HFF-Myc (cell line): ENCODE measurements around the gene MID1.
A peak's percentile ranks its signal among the peaks of the same experiment; 100 is the strongest.

ENCODE experiments used
- DNase-seq: peaks from one replicate; pipeline ENCODE4 v3.0.0-alpha.2; 2011; ENCODE audit warnings: low read depth; ENCODE audit errors: extremely low read depth
- H3K4me3 ChIP-seq: replicated peaks from 2 replicates; pipeline ENCODE4 v1.5.1; 2011; ENCODE audit warnings: low read depth, mild to moderate bottlenecking, control low read depth, low read length
- TF ChIP-seq, protein P1 (sequence below): IDR thresholded peaks from 2 replicates; pipeline ENCODE4 v1.5.1; 2012; ENCODE audit warnings: mild to moderate bottlenecking, low read depth, low read length, control low read depth; ENCODE audit errors: missing control alignments

The MID1 gene

DNA sequence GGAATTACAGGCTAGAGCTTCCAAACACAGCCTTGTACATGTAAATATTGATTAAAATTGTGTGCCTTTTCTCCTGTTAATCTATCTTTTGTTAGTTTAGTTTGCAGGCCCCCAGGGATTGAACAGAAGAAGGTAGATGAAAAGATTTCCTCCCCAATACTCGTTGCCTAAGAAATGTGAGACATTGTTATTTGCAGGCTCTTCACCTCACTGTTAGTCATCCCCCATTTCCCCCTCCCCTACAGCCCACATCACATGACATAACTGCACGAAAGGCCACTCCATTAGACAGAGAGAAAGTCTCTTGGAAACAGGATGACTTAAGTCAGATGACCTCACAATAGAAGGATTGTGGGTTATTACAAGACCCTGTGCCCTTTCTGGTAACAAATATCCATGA is 13.3 kb upstream of the MID1 start:
- DNase-seq = peak; percentile 64
- H3K4me3 ChIP-seq = no peak overlapping the region

DNA sequence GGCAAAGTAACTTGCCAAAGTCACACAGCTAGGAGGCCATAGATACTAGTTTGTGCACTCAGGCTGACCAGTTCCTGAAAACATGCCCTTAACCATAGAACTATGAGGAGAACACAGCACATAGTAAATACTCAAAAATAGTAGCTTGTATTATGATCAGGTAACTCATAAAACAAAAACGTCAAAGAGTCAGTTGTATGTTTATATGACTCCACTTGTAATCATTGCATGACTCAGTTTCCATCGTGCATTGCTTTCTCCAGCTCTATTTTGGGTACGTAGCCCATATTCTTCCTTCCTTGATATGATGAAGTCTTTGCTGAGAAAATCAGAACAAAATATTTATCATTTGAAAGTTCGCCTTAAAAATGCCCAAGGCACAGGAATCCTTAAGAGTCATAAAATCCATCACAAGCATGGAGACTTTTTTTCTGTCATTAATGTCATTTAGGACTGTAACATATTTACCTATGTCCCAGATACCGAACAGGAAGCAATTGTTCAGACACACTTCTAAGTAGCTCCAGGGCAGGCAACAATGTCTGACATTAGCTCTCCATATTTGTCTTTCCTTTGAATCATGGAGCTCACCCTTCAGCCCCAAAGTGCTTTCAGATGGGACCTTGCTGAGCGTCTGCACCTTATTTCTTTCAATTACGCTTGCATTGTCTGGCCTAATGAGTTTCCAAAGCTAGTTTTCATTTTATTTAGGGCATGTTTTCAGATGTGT is 11.2 kb upstream of the MID1 start:
- DNase-seq = no peak
- H3K4me3 ChIP-seq = no peak overlapping the region
- TF ChIP-seq, protein P1, sequence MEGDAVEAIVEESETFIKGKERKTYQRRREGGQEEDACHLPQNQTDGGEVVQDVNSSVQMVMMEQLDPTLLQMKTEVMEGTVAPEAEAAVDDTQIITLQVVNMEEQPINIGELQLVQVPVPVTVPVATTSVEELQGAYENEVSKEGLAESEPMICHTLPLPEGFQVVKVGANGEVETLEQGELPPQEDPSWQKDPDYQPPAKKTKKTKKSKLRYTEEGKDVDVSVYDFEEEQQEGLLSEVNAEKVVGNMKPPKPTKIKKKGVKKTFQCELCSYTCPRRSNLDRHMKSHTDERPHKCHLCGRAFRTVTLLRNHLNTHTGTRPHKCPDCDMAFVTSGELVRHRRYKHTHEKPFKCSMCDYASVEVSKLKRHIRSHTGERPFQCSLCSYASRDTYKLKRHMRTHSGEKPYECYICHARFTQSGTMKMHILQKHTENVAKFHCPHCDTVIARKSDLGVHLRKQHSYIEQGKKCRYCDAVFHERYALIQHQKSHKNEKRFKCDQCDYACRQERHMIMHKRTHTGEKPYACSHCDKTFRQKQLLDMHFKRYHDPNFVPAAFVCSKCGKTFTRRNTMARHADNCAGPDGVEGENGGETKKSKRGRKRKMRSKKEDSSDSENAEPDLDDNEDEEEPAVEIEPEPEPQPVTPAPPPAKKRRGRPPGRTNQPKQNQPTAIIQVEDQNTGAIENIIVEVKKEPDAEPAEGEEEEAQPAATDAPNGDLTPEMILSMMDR = no peak

More for the DNA sequence above, 13.3 kb upstream of the MID1 start:
- TF ChIP-seq, protein P1 = no peak

DNA sequence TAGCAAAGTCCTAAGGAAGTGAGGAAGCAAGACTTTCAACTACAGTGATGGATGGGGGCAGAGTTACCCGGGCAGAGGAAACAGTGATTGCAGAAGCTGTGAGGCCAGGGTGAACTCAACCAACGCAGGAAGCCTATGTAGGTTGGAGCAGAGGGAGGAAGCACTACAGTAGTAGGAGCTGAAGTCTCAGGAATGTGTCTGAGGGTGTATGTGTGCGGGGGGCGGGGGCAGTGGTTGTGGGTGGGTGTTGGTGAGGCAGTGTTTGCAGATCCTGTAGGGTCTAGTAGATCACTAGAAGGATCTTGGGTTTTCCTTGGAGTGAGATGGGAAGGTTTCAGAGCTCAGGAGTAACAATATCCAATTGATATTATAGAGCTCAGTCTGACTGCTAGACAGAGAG is 9.9 kb upstream of the MID1 start:
- no peak for DNase-seq
- no peak overlapping the region for H3K4me3 ChIP-seq
- TF ChIP-seq, protein P1 = no peak

DNA sequence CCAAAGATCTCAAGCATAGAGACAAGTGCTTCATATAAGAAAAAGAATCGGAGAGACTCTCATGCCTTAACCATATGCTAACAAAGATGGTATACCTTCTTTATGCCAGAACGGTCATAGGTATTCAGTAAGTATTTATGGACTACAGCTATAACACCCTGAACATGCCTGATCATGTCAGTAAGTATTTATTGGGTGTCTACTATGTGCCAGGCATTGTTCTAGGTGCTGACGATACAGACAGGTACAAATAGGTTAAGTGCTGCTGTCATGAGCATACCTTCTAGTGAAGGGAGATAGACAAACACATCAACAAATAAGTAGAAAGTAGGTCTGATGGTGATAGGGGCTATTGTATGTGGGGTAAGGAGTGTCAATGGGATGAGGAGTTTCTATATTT is 9.5 kb upstream of the MID1 start:
- TF ChIP-seq, protein P1 = no peak
- H3K4me3 ChIP-seq = no peak overlapping the region
- DNase-seq = no peak

DNA sequence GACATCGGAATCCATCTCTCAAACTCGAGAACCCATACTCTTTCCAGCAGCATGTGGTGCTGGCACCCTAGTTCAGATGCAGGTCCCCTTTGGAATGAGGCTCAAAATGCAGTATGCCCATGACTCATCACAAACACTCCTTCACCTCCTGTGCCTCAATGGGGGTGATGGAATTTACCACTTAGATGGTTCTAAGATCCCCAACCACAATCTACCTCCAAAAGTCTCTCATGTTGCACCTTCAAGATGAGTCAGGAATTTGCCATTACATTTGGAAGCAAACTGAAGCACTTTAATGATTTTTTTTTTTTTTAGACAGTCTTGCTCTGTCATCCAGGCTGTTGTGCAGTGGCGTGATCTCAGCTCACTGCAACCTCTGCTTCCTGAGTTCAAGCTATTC is 8.5 kb upstream of the MID1 start:
- TF ChIP-seq, protein P1 = no peak
- no peak overlapping the region for H3K4me3 ChIP-seq
- no peak for DNase-seq

DNA sequence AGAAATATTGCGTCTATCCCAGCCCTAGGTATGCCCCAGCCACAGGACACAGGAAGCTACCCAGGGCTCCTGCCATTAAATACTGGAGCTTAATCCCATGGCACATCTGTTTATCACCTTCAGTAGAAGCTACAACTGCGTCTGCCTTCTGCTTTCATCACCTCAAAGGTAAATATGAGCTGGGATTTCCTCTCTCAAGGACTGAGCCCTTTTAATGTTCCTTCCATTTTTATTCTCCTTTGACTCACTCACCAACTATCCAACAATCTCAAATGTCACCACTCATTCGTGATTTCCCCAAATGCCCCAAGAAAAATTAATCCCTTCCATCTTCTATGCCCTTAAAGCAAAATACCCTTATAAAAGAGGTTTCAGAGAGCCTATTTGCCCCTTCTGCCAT is 1.8 kb upstream of the MID1 start:
- no peak for DNase-seq
- H3K4me3 ChIP-seq = no peak overlapping the region
- TF ChIP-seq, protein P1 = no peak
